ENCODE measurements around the gene SLC39A11.

DNA sequence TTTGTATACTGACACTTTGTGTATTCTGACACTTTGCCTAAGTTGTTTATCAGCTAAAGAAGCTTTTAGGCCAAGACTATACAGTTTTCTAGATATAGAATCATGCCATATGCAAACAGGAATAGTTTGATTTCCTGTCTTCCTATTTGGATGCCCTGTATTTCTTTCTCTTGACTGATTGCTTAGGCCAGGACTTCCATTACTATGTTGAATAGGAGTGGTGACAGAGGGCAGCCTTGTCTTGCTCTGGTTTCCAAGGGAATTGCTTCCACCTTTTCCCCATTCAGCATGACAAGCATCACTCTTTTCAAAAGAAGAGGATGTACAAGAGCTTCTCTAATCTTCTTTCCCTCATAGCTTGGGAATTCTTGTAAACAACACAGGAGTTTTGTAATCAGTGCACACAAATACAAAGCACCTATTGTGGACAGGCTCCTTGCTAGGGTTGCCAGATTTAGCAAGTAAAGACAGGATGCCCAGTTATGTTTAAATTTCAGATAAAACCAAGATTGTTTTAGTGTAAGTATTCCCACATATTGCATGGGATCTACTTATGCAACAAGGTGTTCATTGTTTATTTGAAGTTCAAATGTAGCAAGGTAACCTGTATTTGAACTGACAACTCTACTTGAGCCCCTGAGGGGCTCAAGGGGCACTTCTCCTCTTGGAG is 233.5 kb downstream of the SLC39A11 start:
- TF ChIP-seq SUZ12 (IDR thresholded peaks at IDR 0.05) (no peak), NFRKB (IDR thresholded peaks at IDR 0.05) (no peak), CTBP1 (IDR thresholded peaks at IDR 0.05; ENCODE audit: borderline replicate concordance) (no peak), SP1 (IDR thresholded peaks at IDR 0.05) (no peak), LEF1 (IDR thresholded peaks at IDR 0.05; ENCODE audit: borderline replicate concordance) (no peak), L3MBTL2 (conservative IDR thresholded peaks at IDR 0.05) (no peak), BHLHE40 (IDR thresholded peaks at IDR 0.05; ENCODE audit: borderline replicate concordance) (no peak)
